T1000 (cell line): ENCODE data around the gene SLC36A1.
"Not testable (repeated sequence)": the region's sequence is repeated elsewhere in the genome, so short reads cannot be mapped to it uniquely, and the experiment has no call there.

Experiments
- DNase-seq: peaks from one replicate; lab custom pipeline; 2025; ENCODE audit warnings: mixed read lengths; lab: John Stamatoyannopoulos, UW

The SLC36A1 gene

DNA sequence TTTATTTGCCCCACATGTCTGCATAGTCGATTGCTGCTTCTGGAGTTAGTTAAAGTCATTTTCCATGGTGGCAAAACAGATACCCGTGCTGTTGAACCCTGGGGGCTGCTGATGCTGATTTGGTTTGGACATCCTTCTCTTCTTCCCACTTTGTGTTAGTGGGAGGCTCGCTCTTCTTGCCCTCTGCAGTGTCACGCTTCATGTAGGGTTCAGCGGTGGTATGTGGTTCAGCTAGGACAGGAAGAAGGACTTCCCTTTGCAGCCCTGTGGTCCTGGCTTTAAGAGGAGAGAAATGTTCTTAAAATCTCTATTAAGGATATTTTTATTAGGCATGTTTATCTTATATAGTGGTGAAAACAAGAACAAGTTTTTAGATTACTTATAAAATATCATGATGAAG lies 36.2 kb downstream of the SLC36A1 start:
- DNase-seq, result no peak

GRCh38 chr5:151487544-151487943 lies 40.1 kb downstream of the SLC36A1 start:
- no peak for DNase-seq

- DNase-seq, result no peak
These were observed 43.2 kb downstream of the SLC36A1 start for GRCh38 chr5:151490627-151491026.

DNA sequence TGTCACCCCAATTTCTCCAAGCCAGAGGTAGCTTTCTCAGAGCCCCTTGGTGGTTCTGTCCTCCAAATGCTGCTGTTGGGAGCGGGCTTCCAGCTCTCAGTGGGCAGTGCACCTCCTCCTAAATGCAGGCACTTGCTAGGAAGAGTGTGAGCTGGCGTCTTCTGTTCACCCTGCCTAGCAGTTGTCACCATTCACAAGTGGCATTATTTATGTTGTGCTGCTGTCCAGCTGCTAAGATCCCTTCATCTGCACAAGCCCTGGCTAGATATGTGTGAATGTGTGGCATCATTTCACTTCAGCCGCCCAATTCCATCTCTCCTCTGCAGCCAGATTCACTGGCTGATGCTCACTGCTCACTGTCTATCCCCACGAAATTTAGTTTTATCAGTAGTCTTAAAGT lies 43.7 kb downstream of the SLC36A1 start:
- no peak for DNase-seq

- no peak for DNase-seq
These were observed 45.3 kb downstream of the SLC36A1 start for GRCh38 chr5:151492729-151493128.

DNA sequence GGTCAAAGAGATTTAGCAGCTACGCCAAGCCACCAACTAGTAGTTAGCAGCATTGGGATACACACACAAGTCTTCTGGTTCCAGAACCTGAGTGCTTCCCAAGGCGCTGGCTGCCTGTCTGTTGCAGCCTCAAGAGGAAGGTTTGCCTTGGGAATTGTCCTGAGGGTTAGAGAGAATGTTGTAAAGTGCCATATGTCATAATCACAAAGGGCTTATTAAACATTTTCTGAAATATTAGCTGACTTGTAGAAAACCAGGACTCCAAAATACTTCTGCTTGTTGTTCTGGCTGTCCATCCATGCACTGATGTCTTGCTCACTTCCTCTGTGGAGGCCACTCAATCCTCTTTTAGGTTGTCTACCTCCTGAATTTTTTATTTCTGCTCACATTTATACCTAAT lies 46.3 kb downstream of the SLC36A1 start:
- no peak for DNase-seq

DNA sequence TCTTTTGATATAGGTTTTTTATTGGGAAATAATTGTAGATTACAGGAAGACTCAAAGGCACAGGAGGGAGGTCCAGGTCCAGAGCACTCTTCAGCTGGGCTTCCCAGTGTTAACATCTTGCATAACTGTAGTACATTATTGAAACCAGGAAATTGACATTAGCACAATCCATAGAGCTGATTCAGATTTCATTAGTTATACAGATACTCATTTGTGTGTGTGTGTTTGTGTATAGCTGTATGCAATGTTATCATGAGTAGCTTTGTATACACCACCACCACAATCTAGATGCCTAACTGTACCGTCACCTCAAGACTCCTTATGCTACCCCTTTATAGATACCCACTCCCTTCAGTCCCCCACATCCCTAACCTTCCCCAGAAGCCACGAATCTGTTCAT lies 47.9 kb downstream of the SLC36A1 start:
- no peak for DNase-seq

- no peak for DNase-seq
These were observed 48.7 kb downstream of the SLC36A1 start for GRCh38 chr5:151496041-151496484.

DNA sequence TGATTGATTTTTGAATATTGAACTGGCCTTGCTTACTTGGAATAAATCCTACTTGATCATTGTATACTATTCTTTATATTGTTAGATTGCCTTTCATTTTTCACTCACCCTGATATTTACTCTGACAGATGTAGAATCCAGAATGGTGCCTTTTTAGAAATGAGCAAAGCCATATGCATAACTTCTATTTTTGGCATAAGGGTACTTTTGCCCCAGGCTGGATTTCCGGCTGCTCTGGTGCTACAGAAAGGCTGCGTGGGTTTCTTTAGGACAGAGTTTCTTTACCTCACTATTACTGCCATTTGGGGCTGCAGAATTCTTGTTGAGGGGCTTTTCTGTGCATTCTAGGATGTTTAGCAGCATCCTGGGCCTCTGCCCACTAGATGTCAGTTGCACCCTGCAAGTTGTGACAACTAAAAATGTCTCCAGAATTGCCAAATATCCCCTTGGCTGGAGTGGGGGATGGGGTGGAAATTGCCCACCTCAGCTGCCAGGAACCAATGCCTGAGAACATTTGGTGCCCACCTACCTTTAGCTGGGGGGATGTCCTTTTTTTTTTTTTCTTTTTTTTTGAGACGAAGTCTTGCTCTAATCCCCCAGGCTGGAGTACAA lies 50.1 kb downstream of the SLC36A1 start:
- no peak for DNase-seq

DNA sequence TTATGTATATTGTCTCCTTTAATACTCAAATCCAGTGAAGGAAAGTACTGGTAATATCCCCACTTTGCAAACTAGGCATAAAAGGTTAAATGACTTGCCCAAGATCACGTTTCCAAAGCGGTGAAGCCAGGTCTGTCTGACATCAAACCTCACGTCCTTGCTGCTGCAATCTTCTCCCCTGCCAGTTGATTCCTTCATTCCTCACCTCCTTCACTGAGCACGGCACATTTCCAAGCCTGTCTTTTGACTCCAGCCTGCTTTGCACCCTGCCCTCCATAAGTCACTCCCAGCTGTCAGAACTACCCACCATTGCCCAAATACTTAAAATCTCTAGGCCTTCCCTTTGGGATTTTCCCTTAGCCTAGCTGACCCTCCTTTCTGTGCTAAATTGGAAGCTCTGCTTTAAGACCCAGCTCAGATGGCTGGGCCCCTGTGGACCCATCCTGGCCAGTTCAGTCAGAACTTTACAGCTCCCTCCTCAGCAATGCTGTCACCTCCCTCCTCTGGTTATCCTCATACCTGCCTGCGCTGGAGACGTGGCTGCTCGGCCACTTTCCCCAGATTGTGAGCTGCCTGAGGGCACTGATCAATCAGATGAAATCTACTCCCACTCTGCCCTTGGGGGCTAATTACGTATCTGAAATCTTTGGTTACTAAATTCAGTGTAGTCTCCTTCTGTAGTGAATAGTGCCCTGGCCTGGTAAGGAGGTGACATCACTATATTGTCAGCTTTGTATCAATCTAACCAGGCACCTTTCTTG lies 51.2 kb downstream of the SLC36A1 start:
- DNase-seq, result no peak

DNA sequence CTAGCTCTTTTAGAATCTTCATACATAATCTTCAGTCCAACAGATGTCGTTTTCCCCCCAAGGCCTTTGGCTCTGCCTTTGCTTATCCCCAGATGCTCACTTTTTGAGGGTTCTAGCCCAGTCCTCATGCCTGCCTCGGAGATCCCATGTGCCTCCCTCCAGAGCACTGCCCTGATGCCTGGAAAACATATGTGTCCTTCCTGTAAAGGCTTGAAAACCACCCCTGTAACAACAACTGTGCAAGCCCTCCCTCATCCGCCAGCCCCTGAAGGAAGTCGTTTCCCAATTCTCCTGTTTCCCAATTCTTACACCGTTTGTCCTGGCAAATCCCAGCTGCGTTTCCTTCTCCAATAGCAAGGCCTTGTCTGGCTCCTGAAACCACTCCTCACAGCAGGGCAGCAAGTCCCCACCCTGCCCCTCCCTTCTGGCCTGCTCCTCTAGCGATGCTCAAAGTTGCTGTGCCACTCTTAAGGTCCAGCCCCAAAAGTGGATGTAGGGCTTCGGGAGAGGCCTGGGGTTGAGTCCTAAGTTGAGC lies 52.2 kb downstream of the SLC36A1 start:
- no peak for DNase-seq

- no peak for DNase-seq
These were observed 56.6 kb downstream of the SLC36A1 start for GRCh38 chr5:151504006-151504405.

- DNase-seq, result not testable (repeated sequence)
These were observed 60.9 kb downstream of the SLC36A1 start for GRCh38 chr5:151508308-151508707.

DNA sequence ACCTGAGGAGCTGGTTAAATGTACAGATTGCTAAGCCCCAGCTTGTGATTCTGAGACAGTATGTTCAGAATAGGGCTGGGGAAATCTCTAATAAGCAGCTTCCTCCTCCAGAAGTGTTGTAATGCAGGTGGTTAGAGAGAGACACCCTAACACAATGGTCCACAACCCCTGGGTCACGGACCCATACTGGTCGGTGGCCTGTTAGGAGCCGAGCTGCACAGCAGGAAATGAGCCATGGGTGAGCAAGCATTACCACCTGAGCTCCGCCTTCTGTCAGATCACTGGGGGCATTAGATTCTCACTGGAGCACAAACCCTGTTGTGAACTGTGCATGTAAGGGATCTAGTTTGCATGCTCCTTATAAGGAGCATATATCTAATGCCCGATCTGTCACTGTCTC lies 61.8 kb downstream of the SLC36A1 start:
- no peak for DNase-seq

DNA sequence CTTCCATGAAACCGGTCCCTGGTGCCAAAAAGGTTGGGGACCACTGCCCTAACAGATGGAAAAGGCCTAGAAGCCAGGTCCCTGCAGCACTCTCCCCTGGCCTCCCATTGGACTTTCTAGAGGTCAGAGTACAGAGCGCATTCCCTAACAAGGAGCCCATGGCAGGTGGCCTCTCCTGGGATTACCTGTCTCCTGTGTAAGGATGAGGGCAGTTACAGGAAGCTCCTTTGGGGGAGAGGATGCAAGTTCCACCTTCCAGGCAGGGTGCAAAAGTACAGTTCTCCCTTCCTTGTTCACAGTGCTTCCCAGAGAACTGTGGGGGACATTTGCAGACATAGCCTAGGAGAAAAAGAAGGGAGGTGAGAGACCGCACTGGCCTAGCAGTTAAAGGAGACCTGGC lies 62.4 kb downstream of the SLC36A1 start:
- no peak for DNase-seq

GRCh38 chr5:151517122-151517920 lies 69.9 kb downstream of the SLC36A1 start:
- no peak for DNase-seq

GRCh38 chr5:151520294-151520693 lies 72.9 kb downstream of the SLC36A1 start:
- no peak for DNase-seq

DNA sequence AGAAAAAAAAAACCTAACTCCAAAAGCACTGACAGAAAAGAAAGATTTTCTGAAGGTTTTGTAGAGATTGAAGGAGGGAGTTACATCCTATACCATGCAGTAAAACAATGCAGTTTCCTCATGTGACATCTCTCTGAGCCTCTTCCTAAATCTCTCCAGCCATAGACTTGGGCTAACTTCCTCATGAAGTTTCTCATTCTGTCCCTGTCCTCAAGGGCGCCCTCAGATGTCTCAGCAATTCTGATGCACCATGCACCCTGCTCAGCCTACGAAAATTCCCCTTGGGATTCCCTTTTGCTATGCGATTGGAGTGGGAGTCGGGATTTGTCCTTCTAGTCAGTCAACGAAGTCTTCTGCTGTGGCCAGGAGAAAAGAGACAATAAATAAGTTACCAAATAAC lies 74.8 kb downstream of the SLC36A1 start:
- DNase-seq, result no peak

- DNase-seq, result no peak
These were observed 75.9 kb downstream of the SLC36A1 start for GRCh38 chr5:151523335-151523734.

DNA sequence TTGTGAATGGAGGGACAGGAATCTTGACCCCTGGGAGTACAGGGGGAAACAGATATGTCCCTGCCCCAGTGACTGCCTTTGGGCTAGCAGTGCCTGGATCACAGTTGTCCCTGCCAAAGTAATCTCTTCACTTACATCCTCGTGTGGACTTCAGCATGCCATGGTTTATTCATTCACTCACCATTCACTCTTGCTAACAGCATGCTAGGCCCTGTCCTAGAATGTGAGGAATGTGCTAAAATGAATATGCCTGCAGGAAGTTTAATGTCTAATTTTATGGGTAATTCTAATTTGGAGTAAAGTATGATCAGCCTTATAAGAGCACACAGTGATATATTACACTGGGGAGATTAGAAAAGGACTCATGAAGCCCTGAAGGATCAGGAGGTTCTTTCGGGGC lies 80.8 kb downstream of the SLC36A1 start:
- DNase-seq, result no peak

DNA sequence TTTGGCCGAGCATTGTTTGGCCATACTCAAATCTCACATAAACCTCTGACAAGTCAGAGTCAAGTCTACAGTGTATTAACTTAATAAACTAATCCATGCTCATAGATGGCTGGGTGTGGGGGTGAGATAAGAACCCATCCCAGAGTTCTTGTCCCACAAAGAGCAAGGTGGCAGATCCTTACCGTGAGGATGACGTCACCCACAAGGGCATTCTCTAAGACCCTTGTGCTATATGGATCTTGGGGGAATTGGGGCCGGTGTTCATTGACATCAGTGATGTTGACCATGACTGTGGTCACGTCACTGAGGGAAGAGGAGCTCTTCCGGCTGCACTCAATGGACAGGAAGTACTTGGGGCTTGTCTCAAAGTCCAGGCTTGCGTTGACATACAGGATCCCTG lies 81.6 kb downstream of the SLC36A1 start:
- no peak for DNase-seq

- no peak for DNase-seq
These were observed 84.2 kb downstream of the SLC36A1 start for GRCh38 chr5:151531581-151531980.

DNA sequence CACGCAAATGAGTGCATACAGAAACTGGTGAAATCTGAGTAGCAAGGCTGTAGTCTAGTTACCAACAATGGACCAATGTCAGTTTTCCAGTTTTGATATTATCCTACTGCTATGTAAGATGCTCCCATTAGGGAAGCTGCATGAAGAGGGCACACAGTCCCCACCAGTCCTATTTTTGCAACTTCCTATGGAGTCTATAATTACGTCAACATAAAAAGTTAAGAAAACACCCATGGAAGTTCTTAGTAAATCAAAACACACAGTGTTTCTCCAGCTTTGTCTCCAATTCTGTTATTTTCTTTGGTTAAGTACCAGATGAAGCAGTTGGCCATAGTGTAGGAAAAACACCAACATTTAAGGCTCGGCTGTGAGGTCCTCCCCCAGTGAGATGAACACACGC lies 85.0 kb downstream of the SLC36A1 start:
- no peak for DNase-seq
